Loucy (cell line): ENCODE results near the gene ZNF417.
A peak's percentile ranks its signal among the peaks of the same experiment; 100 is the strongest.

Experiments used
- H2AFZ ChIP-seq: fragments of 200-600 bp; sonication (generic); 2 replicates; pipeline ENCODE4 v1.6.0; 2016; ENCODE audit warnings: antibody characterized with exemption, mild to moderate bottlenecking, low read length, moderate library complexity
- H3F3A ChIP-seq: fragments of 200-600 bp; 2 replicates; pipeline ENCODE4 v1.6.0; 2016; ENCODE audit warnings: antibody characterized with exemption, low read depth, mild to moderate bottlenecking
- H3K27me3 ChIP-seq: fragments of 200-600 bp; sonication (generic); 2 replicates; pipeline ENCODE4 v1.6.1; 2014; ENCODE audit warnings: low read length, mild to moderate bottlenecking; ENCODE audit not compliant: insufficient read depth, poor library complexity, severe bottlenecking
- H3K36me3 ChIP-seq: fragments of 200-600 bp; sonication (generic); 2 replicates; pipeline ENCODE4 v1.6.1; 2016; ENCODE audit warnings: low read length; ENCODE audit not compliant: insufficient read depth
- H3K4me1 ChIP-seq: fragments of 200-600 bp; sonication (generic); 2 replicates; pipeline ENCODE4 v1.5.1; 2014; ENCODE audit warnings: low read length, mild to moderate bottlenecking; ENCODE audit not compliant: insufficient read depth, poor library complexity, severe bottlenecking
- H3K4me2 ChIP-seq: fragments of 200-600 bp; sonication (generic); 2 replicates; pipeline ENCODE4 v1.6.0; 2014; ENCODE audit warnings: antibody characterized with exemption, low read length, low read depth, mild to moderate bottlenecking; ENCODE audit not compliant: poor library complexity, severe bottlenecking
- H3K4me3 ChIP-seq: fragments of 200-600 bp; sonication (generic); 2 replicates; pipeline ENCODE4 v1.5.1; 2014; ENCODE audit warnings: low read length, mild to moderate bottlenecking, mixed read lengths; ENCODE audit not compliant: poor library complexity, severe bottlenecking
- H3K79me2 ChIP-seq: fragments of 200-600 bp; sonication (generic); 2 replicates; pipeline ENCODE4 v1.6.1; 2014; ENCODE audit warnings: low read length; ENCODE audit not compliant: insufficient read depth
- H3K9ac ChIP-seq: fragments of 200-600 bp; sonication (generic); 2 replicates; pipeline ENCODE4 v1.6.0; 2014; ENCODE audit warnings: mild to moderate bottlenecking, low read depth, low read length, moderate library complexity; ENCODE audit not compliant: poor library complexity, severe bottlenecking
- H3K9me2 ChIP-seq: fragments of 200-600 bp; sonication (generic); replicated peaks from 2 replicates; pipeline ENCODE4 v1.6.1; 2016; ENCODE audit warnings: low read depth, low read length, mixed read lengths
- H3K9me3 ChIP-seq: fragments of 200-600 bp; sonication (generic); 2 replicates; pipeline ENCODE4 v1.6.1; 2014; ENCODE audit warnings: mild to moderate bottlenecking, antibody characterized with exemption, low read length, low read depth; ENCODE audit not compliant: insufficient read depth
- H4K20me1 ChIP-seq: fragments of 200-600 bp; sonication (generic); 2 replicates; pipeline ENCODE4 v1.6.0; 2014; ENCODE audit warnings: antibody characterized with exemption, low read length, mild to moderate bottlenecking; ENCODE audit not compliant: insufficient read depth, poor library complexity, severe bottlenecking
- EZH2phosphoT487 ChIP-seq: fragments of 200-600 bp; IDR thresholded peaks from 2 replicates; pipeline ENCODE4 v1.6.1; 2018; ENCODE audit warnings: antibody characterized with exemption, mild to moderate bottlenecking, moderate library complexity, borderline replicate concordance
- TF ChIP-seq, protein P1 (sequence below): fragments of 200-600 bp; sonication (generic); conservative IDR thresholded peaks from 2 replicates; pipeline ENCODE4 v1.5.1; 2014; ENCODE audit warnings: mild to moderate bottlenecking, antibody characterized with exemption, low read length

The ZNF417 gene

DNA sequence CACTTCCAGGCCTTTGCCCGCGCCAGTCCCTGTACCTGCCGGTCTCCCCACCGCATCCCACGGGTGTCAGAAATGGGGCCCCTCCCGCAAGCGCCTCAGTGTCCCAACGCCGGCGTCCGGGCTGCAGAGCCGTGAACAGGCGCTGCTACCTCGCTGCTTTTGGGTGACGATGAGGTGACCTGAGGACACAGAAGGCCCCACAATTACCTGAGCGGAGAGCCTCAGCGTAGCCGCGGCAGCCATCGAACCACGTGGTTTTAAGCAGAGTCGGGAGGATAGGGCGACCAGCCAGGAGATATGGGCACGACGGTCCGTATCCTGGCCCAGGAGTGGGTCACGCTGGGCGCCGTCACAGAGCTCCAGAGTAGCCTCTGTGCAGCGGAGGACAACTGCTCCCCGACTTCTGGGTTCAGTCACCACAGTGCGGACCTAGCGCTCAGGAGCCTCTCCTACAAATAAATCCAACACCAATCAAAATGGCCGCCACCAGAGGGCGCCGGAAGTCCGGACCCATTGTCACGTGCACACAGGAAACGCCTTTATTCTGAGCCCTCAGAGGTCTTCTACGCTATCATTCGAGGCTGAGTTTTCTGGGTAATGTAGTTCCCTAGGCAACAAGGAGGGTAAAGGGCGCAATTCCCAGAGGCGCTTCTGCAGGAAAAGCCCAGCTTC is 27.7 kb downstream of the ZNF417 start, which contains the start of gene ZNF814:
Gene ZNF814, minus strand, starts transcription at position 478 of the 672 bp plus-strand sequence. Its CDS starts 235 bp downstream, at position 243.
- TF ChIP-seq EZH2phosphoT487, result no peak
- TF ChIP-seq, protein P1, sequence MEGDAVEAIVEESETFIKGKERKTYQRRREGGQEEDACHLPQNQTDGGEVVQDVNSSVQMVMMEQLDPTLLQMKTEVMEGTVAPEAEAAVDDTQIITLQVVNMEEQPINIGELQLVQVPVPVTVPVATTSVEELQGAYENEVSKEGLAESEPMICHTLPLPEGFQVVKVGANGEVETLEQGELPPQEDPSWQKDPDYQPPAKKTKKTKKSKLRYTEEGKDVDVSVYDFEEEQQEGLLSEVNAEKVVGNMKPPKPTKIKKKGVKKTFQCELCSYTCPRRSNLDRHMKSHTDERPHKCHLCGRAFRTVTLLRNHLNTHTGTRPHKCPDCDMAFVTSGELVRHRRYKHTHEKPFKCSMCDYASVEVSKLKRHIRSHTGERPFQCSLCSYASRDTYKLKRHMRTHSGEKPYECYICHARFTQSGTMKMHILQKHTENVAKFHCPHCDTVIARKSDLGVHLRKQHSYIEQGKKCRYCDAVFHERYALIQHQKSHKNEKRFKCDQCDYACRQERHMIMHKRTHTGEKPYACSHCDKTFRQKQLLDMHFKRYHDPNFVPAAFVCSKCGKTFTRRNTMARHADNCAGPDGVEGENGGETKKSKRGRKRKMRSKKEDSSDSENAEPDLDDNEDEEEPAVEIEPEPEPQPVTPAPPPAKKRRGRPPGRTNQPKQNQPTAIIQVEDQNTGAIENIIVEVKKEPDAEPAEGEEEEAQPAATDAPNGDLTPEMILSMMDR, result peak; percentile 33
- peak within 1 kb of the TSS; percentile 91 for H3K4me2 ChIP-seq
- H3K9me2 ChIP-seq, result no peaks in the 10 kb centered on the region
- peak within 1 kb of the TSS; percentile 89 for H2AFZ ChIP-seq
- H4K20me1 ChIP-seq, result peaks cover 14% of the 10 kb centered on the region
- H3K9ac ChIP-seq, result peak within 1 kb of the TSS; percentile 91
- H3K9me3 ChIP-seq, result no peaks in the 10 kb centered on the region
- peak within 1 kb of the TSS; percentile 97 for H3K4me3 ChIP-seq
- peaks cover 50% of the 10 kb centered on the region for H3K79me2 ChIP-seq
- H3K4me1 ChIP-seq, result peaks cover 24% of the 10 kb centered on the region
- H3K27me3 ChIP-seq, result no peaks in the 10 kb centered on the region
- H3K36me3 ChIP-seq, result no peaks in the 10 kb centered on the region
- H3F3A ChIP-seq, result no peaks in the 10 kb centered on the region

DNA sequence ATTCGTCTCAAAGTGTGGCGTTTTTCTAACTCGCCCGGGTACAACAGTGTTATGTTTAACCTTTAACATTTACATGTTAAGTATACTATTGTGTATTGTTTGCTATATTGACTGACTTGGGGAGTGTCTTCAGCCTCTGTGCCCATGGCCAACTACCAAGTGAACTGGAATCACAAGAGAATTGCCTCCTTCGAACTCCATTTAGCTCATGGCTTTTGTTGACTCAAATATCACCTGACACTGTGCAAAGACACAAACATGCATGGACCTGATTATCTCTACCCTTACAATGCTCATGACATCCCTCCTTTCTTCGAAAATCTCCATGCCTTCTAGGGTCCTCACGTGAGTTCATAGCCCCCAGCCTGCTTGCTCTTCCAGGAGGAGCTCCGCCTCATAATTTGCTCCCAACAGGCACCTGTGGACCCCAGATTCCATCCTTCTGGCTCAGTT is 28.3 kb downstream of the ZNF417 start:
- peak overlapping the region; percentile 89 for H2AFZ ChIP-seq
- no peak for TF ChIP-seq EZH2phosphoT487
- TF ChIP-seq, protein P1, result no peak
- peaks cover 56% of the 10 kb centered on the region for H3K79me2 ChIP-seq
- peak overlapping the region; percentile 91 for H3K4me2 ChIP-seq
- peaks cover 14% of the 10 kb centered on the region for H4K20me1 ChIP-seq
- no peaks in the 10 kb centered on the region for H3K9me2 ChIP-seq
- H3K9ac ChIP-seq, result peak overlapping the region; percentile 91
- peaks cover 24% of the 10 kb centered on the region for H3K4me1 ChIP-seq
- no peaks in the 10 kb centered on the region for H3K9me3 ChIP-seq
- H3K27me3 ChIP-seq, result no peaks in the 10 kb centered on the region
- no peaks in the 10 kb centered on the region for H3F3A ChIP-seq
- H3K36me3 ChIP-seq, result no peaks in the 10 kb centered on the region
- peak overlapping the region; percentile 97 for H3K4me3 ChIP-seq

DNA sequence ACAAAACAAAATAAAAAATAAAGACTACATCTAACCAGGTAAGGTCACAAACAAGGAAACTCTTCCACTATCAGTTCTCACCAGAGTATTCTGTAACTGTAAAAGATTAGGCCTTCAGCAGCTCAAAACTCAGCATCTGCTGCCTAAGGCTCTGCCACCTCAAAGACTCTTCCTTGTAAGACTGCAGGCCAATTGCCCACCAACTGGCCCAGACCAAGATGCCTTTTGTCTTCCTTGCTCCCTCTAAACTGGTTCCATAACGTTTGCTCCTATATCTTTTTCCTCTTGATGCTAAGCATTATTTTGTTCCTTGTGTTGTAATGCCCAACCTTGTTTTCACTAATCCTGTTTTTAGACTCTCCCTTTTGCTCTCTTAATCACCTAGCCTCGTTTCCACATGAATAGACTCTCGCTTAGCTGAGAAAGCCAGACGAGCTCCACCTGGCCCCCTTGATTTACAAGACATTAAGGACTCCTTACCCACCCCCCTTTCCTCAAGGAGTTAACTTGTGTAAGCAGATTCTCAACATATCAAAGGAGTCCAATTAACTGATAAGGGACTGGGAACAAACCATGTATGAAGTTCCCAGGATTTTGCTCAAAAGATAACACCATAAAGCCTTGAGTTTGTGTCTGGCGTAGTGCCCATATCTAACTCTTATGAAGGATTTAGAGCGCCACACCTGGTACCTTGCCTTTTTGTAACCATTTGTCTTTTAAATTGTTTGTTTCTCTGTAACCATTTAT is 29.0 kb downstream of the ZNF417 start:
- no peaks in the 10 kb centered on the region for H3K9me2 ChIP-seq
- peak overlapping the region; percentile 97 for H3K4me3 ChIP-seq
- H3F3A ChIP-seq, result no peaks in the 10 kb centered on the region
- peaks cover 24% of the 10 kb centered on the region for H3K4me1 ChIP-seq
- H2AFZ ChIP-seq, result no peak overlapping the region
- no peaks in the 10 kb centered on the region for H3K27me3 ChIP-seq
- peaks cover 14% of the 10 kb centered on the region for H4K20me1 ChIP-seq
- H3K36me3 ChIP-seq, result no peaks in the 10 kb centered on the region
- peak overlapping the region; percentile 91 for H3K9ac ChIP-seq
- peak overlapping the region; percentile 91 for H3K4me2 ChIP-seq
- TF ChIP-seq, protein P1, result no peak
- TF ChIP-seq EZH2phosphoT487, result no peak
- H3K9me3 ChIP-seq, result no peaks in the 10 kb centered on the region
- H3K79me2 ChIP-seq, result peaks cover 62% of the 10 kb centered on the region
